GM21723 (cell line): ENCODE results near the gene SEPTIN8.
A peak's percentile ranks its signal among the peaks of the same experiment; 100 is the strongest.

Source experiments
- ATAC-seq: cut with Tn5 transposase; IDR thresholded peaks from one replicate; pipeline ENCODE4 v1.9.1; 2021; ENCODE audit warnings: mild to moderate bottlenecking, moderate library complexity; ENCODE audit not compliant: unreplicated experiment

SEPTIN8 gene

GRCh38 chr5:132751971-132752580 is 25.0 kb downstream of the SEPTIN8 start:
- no peak for ATAC-seq

DNA sequence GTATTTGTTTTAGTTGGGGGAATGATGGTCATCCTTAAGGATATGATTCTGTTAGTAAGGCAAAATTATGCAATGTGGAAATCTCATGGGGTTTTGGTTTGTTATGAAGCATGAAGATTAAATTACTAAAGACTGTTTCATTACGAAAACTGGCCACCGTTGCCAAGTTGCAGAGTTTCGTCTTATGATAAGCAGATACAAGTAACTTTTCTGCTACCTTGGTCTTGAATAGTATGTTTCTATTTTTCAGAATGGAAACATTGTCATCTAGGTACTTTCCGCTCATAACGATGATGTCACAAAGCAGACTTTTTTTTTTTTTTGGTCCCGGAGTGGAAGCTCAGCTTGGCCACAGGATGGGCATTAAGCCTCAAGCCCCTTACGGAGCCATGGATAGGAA is 25.6 kb downstream of the SEPTIN8 start:
- no peak for ATAC-seq

DNA sequence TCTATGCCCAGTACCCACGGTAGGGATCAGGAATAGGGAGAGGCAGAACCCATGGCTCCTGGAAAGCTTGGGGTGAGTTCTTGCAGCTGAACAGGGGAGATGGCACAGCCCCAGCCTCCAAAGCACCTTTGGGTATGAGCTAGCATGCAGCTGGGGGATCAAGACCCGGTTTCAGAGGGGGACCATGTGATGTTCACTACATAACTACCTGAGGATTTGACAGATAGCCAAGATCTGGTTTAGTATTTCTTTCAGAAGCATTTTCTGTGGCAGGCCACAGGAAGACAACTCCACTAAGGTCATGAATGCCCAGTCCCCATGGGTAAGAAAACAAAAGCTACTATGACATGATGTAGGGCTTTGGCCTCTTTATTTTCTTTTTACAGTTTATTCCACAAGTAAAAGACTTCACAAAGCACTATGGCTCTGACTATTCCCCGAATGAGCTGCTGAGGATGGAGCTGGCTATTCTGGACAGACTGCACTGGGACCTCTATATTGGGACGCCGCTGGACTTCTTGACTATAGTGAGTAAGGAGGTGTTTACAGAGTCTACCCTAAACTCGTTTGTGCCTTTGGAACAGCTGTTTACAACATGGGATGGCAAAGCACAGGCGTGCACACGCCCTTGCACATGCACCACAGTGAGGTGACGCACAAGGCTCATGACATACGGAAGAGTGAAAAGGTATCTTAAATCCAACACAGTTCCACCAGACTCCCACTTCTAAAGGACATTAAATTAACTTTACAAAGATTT is 26.4 kb downstream of the SEPTIN8 start:
- peak; percentile 35 for ATAC-seq

- ATAC-seq: no peak
Observed at GRCh38 chr5:132749506-132749905, 27.5 kb downstream of the SEPTIN8 start.

- no peak for ATAC-seq
Observed at GRCh38 chr5:132748522-132749000, 28.5 kb downstream of the SEPTIN8 start.

DNA sequence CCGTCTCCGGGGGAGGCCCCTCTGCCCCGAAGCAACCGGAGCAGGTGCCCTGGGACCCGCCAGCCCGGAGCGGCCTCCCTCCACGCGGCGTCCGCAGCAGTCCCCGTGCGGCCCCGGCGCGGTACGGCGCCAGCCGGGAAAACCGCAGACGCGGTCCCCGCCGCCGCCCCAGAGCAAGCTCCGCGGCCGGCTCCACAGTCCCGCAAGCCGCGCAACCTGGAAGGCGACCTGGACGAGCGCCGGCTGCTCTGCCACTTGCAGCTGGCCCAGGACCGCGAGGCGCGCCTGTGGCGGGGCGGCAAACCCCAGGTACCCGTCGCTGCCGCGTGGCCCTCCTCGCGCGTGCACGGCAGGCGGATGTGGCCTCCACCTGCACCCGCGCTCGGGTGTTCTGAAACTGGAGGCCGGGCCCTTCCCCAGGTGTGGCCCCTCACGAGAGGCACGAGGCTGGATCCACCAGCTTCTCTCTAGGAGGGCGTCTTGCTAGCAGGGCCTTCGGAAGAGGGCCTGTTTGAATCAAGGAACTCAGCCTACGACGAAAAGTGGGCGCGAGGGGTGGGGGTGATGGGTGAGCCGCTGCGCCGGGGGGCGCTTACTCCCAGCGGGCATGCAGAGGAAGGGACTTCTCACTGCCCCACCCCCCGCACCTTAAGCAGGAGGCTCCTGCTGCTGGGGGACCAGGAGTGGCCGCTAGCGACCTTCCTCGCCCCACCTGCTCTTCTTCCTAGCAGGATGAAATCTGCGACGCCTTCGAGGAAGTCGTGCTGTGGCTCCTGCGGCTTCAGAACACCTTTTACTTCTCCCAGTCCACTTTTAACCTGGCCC is 29.2 kb downstream of the SEPTIN8 start:
- peak; percentile 5 for ATAC-seq

GRCh38 chr5:132746954-132747615 is 30.0 kb downstream of the SEPTIN8 start, which contains the start of gene CCNI2:
CCNI2 (plus strand) TSS chr5:132747426; CDS start chr5:132747496, 70 bp downstream.
- peak; percentile 49 for ATAC-seq

- ATAC-seq: no peak
Observed at GRCh38 chr5:132746592-132746953, 30.5 kb downstream of the SEPTIN8 start.

DNA sequence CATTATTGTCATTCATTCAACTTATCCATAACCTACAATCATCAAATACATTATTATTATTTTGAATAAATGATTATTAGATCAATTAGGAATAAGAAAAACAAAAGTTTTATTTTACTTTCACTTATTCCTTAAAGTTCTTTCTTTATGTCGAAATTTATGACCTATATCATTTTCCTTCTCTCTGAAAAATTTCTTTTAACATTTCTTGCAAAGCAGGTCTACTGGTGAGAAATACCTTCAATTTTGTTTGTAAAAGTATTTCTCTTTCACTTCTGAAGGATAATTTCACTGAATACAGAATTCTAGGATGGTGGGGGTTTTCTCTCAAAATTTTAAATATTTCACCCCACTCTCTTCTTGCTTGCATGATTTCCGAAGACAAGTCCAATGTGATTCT is 32.4 kb downstream of the SEPTIN8 start:
- ATAC-seq: no peak

DNA sequence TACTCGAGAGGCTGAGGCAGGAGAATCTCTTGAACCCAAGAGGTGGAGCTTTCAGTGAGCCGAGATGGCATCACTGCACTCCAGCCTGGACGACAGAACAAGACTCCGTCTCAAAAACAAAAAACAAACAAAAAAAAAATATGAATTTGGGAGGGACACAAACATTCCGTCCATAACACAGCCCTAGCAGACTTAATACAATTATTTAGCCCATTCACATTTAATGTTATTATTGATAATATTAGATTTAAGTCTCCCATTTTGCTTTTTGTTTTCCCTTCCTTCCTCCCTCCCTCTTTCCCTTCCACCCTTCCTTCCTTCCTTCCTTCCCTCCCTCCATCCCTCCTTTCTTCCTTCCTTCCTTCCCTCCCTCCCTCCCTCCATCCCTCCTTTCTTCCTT is 34.4 kb downstream of the SEPTIN8 start:
- no peak for ATAC-seq

GRCh38 chr5:132742158-132742557 is 34.9 kb downstream of the SEPTIN8 start:
- ATAC-seq: no peak

DNA sequence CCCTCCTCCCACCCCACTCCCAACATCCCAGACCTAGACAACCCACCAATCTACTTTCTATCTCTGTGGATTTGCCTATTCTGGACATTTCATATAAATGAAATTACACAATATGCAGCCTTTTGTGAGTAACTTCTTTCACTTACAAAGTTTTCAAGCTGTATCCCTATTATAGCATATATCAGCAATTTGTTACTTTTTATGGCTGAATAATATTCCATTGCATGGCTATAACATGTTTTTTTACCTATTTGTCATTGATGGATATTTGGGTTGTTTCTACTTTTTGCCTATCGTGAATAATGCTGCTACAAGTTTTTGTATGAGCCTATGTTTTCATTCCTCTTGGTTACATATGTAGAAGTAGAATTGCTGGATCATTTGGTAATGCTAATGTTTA is 37.8 kb downstream of the SEPTIN8 start:
- ATAC-seq: no peak

DNA sequence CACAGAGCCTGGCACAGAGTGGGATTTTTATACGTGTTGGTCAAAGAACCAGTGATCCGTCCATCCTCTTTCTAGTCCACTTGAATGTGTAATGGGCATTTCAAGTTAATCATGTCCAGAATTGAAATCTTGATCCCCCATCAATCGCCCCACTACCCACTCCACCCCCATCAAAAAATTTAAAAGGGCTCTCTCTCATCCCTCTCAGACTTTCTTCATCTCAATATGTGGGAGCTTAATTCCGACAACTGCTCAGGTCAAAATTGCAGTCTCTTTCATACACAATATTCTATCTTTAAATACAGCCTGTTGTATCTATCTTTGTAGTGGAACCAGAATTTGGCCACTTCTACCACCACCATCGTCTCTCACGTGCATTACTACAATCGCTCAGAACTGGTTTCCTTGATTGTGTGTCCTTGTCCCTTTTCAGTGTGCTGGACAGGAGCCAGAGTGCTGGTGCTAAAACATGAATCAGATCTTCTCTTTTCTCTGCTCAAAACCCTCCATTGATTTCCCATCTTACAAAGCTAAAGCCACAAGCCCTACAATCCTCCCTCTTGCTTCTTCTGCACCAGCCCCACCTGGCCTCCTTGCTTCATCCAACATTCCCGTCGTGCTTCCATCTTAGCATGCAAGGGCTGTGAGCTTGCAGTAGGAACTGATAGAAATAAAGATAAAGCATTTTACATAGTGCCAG is 38.9 kb downstream of the SEPTIN8 start:
- no peak for ATAC-seq

DNA sequence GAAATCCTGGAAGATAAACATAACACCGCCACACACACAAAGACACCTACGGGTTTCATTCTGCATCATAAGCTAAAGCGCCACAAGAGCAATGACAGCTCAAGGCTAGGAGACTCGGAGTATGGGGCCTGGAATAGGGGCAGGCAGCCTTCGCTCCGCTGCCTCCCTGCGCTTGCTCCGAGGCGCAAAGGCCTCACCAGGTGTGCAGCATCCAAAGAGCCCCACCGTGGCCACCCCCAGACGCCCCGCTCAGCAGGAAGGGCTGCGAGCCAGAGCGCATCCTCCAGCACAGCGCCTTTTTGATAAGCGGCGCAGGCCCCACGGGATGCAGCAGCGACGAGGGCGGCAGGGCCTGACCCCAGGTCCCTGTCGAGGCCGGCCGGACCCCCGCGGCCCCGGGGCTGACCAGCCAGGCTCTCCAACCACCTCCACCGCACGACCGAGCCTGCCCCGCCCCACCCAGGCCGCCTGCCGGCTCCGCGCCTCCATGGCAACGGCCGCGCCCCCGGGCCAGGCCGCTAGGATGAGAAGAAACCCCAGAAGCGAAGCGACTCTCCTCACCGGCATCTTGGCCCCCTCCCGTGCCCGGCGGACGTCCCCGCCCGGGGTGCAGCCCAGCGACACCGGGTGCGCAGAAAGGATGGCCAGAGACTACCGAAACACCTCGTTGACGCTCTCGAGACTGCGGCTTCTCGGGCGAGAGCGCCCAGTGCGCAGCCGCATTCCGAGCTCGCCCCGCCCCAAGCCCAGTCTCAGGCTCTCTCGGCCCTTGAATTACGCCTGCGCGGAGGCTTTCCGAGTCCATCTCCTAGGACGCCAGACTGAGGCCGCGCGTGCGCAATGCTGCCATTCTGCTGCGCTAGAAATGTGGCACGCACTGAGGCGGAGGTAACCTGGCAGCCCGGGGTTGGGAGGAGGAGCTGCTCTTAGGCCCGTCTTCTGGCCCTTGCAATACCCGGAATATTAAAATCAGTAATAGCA is 39.9 kb downstream of the SEPTIN8 start, which contains the start of gene KIF3A:
Gene KIF3A, minus strand, starts transcription at position 694 of the 981 bp plus-strand sequence. Its CDS starts 127 bp downstream, at position 567.
- peak; percentile 91 for ATAC-seq

DNA sequence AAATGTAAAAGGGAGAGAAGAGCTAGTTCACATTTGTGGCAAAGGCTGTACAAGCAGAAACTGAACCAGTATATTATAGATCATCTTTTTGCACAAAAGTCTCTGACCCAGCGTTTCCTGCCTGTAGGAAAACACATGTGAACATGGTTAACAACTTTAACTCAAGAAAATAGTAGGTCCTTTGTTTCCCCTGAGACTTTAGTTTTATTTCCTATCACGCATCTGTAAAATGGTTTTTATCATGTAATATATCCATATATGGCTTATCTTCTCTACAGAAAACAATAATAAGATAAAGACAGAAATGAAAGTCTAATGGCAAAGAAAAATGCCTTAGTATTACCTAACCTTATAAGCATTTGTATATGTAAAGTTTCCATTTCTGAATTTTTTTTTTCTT is 42.4 kb downstream of the SEPTIN8 start:
- ATAC-seq: no peak

DNA sequence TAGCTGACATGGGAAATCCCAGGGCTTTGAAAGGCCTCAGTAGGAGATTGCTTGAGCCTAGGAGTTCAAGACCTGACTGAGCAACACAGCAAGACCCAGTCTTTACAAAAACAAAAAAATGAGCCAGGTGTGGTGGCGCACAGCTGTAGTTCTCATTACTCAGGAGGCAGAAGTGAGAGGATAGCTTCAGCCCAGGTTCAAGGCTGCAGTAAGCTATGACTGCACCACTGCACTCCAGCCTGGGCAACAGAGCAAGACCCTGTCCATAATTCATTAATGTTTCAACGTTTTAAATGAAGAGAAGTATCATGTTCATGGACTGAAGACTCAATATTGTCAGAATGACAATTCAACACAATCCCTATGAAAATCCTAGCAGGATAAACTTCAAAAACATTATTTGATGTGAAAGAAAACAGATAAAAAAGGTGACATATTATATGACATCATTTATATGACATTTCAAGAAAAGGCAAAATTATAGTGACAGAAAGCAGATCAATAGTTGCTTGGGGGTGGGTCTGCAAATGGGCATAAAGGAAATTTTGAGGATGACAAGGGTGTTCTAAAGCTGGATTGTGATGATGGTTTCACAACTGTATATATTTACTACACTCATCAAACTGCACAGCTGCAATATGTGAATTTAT is 43.4 kb downstream of the SEPTIN8 start:
- no peak for ATAC-seq

DNA sequence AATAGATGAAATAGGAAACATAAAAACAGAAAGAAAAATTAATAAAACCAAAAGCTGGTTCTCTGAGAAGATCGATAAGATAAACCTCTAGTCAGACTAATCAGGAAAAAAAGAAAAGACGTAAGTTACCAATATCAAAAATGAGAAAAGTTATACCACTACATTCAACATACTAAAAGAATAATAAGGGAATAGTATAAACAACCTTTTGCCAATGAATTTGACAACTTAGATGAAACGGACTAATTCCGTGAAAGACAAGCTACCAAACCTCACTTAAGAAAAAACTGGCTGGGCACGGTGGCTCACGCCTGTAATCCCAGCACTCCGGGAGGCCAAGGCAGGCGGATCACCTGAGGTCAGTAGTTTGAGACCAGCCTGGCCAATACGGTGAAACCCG is 47.1 kb downstream of the SEPTIN8 start:
- no peak for ATAC-seq

DNA sequence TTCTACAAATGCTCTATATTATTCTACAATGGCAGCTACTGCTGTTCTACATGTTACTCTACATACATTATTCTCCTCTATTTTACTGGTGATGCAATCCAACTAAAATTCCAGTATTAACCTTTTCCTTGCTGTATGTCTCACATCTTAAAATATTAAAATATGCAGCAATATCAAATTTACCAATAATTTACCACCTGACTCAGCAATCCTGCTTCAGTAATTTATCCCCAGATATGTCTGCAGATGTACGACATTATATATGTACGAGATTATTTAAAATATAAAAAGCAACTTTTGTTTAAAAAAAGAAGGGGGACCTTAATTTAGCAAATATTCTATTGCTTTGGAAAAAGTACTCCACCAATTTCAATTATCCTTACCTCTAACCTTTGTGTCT is 51.3 kb downstream of the SEPTIN8 start:
- ATAC-seq: no peak
